K562 (cell line): Measurements from ENCODE around the gene CALU.

Experiments
- BCL6 ChIP-seq: fragments of 250-450 bp; sonication (Bioruptor Pico); IDR thresholded peaks from 2 replicates; pipeline ENCODE4 v1.4.0; 2020
- BRF1 ChIP-seq: IDR thresholded peaks from 3 replicates; pipeline ENCODE4 v1.6.1; 2011; ENCODE audit warnings: borderline replicate concordance, mild to moderate bottlenecking; ENCODE audit not compliant: insufficient read length; ENCODE audit errors: extremely low read depth
- DNMT1 ChIP-seq: fragments of 450-650 bp; IDR thresholded peaks from 2 replicates; pipeline ENCODE4 v1.6.1; 2016; ENCODE audit warnings: antibody characterized with exemption, mild to moderate bottlenecking
- NRF1 ChIP-seq, 2 experiments: fragments of 450-650 bp; IDR thresholded peaks in 1 of 2; conservative IDR thresholded peaks in 1 of 2; 2 replicates each; pipeline ENCODE4 v1.6.1; 2014; ENCODE audit warnings: mild to moderate bottlenecking in 2 of 2
- POLR2A ChIP-seq: fragments of 450-650 bp; conservative IDR thresholded peaks from 2 replicates; pipeline ENCODE4 v1.6.1; 2016
- POLR2AphosphoS5 ChIP-seq: IDR thresholded peaks from 2 replicates; pipeline ENCODE4 v1.6.1; 2011; ENCODE audit warnings: mild to moderate bottlenecking, low read depth, low read length, moderate library complexity; ENCODE audit not compliant: control insufficient read depth, insufficient read depth
- SMARCE1 ChIP-seq: fragments of 450-650 bp; IDR thresholded peaks from 2 replicates; pipeline ENCODE4 v1.7.1; 2016; ENCODE audit warnings: mild to moderate bottlenecking
- SP2 ChIP-seq: IDR thresholded peaks from 2 replicates; pipeline ENCODE4 v1.6.1; 2011; ENCODE audit warnings: mild to moderate bottlenecking, low read depth, low read length, moderate library complexity; ENCODE audit not compliant: poor library complexity, severe bottlenecking; ENCODE audit errors: extremely low read depth
- TBL1XR1 ChIP-seq, 2 experiments: IDR thresholded peaks; 2 replicates each; pipeline ENCODE4 v1.6.1; 2012; ENCODE audit warnings: improper control_type of control experiment in 2 of 2, low read length in 2 of 2, mild to moderate bottlenecking in 1 of 2
- ZBTB8A ChIP-seq: fragments of 450-650 bp; IDR thresholded peaks from 2 replicates; pipeline ENCODE4 v1.6.1; 2018; ENCODE audit warnings: mild to moderate bottlenecking, moderate library complexity; ENCODE audit not compliant: partially characterized antibody
- ZNF253 ChIP-seq: fragments of 250-450 bp; sonication (Bioruptor Pico); conservative IDR thresholded peaks from 2 replicates; pipeline ENCODE4 v1.6.1; 2021; ENCODE audit warnings: mild to moderate bottlenecking
- TF ChIP-seq, protein P1 (sequence below), 3 experiments: IDR thresholded peaks in 2 of 3; conservative IDR thresholded peaks in 1 of 3; 2 replicates each; pipeline ENCODE4 v1.5.1; 2011 to 2012; ENCODE audit warnings: low read length in 3 of 3, mild to moderate bottlenecking in 3 of 3, control low read depth in 2 of 3, improper control_type of control experiment in 1 of 3, inconsistent platforms in 1 of 3, low read depth in 1 of 3, mixed read lengths in 1 of 3, moderate library complexity in 1 of 3; ENCODE audit not compliant: insufficient read depth in 2 of 3
- TF ChIP-seq, protein P2 (sequence below): IDR thresholded peaks from 2 replicates; pipeline ENCODE4 v1.6.1; 2016; ENCODE audit warnings: missing genetic modification characterization, missing compliant biosample characterization

DNA sequence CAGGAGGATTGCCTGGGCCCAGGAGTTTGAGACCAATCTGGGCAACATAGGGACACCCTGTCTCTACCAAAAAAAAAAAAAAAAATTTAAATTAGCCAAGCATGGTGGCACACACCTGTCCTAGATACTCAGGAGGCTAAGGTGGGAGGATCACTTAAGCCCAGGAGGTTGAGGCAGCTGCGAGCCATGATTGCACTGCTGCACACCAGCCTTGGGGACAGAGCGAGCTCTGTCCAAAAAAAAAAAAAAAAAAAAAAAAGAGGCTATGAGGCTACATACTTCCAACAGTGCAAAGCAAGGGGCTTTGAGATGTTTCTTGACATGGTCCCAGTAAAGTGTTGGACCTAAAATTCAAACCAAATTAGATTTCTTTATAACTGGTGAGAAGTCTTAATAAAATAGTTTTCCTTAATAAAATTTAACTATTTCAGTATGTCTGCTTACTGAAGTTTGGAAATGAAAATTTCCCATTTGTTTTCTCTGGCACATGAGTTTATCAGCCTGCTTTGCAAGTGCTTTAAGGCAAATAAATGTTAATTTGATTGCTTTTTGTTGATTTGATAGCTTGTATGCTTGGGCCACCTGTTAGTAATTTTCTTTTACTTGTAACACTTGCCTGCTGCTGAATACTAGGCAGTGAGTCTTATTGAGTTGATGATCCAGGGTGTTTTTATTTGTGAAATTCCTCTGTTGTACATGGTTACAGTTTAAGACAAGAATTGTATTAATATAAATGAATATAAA lies 16.1 kb downstream of the CALU start:
- TF ChIP-seq NRF1 (conservative IDR thresholded peaks at IDR 0.05 in 1 of 2, IDR thresholded peaks at IDR 0.05 in 1 of 2): no peak
- TF ChIP-seq SMARCE1: no peak
- no peak for TF ChIP-seq BCL6
- TF ChIP-seq, protein P1, sequence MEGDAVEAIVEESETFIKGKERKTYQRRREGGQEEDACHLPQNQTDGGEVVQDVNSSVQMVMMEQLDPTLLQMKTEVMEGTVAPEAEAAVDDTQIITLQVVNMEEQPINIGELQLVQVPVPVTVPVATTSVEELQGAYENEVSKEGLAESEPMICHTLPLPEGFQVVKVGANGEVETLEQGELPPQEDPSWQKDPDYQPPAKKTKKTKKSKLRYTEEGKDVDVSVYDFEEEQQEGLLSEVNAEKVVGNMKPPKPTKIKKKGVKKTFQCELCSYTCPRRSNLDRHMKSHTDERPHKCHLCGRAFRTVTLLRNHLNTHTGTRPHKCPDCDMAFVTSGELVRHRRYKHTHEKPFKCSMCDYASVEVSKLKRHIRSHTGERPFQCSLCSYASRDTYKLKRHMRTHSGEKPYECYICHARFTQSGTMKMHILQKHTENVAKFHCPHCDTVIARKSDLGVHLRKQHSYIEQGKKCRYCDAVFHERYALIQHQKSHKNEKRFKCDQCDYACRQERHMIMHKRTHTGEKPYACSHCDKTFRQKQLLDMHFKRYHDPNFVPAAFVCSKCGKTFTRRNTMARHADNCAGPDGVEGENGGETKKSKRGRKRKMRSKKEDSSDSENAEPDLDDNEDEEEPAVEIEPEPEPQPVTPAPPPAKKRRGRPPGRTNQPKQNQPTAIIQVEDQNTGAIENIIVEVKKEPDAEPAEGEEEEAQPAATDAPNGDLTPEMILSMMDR (IDR thresholded peaks at IDR 0.05 in 2 of 3, conservative IDR thresholded peaks at IDR 0.05 in 1 of 3; ENCODE audit: insufficient read depth in 2 of 3, low read depth in 1 of 3, low read length in 3 of 3): no peak
- TF ChIP-seq DNMT1: no peak
- TF ChIP-seq TBL1XR1 (IDR thresholded peaks at IDR 0.05; ENCODE audit: low read length in 2 of 2): no peak
- no peak for TF ChIP-seq POLR2AphosphoS5
- TF ChIP-seq, protein P2, sequence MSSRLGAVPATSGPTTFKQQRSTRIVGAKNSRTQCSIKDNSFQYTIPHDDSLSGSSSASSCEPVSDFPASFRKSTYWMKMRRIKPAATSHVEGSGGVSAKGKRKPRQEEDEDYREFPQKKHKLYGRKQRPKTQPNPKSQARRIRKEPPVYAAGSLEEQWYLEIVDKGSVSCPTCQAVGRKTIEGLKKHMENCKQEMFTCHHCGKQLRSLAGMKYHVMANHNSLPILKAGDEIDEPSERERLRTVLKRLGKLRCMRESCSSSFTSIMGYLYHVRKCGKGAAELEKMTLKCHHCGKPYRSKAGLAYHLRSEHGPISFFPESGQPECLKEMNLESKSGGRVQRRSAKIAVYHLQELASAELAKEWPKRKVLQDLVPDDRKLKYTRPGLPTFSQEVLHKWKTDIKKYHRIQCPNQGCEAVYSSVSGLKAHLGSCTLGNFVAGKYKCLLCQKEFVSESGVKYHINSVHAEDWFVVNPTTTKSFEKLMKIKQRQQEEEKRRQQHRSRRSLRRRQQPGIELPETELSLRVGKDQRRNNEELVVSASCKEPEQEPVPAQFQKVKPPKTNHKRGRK (tag): no peak
- no peak for TF ChIP-seq ZNF253 (CRISPR knock-in tag)
- TF ChIP-seq BRF1: no peak
- no peak for TF ChIP-seq SP2
- TF ChIP-seq POLR2A: no peak
- TF ChIP-seq ZBTB8A: no peak
